ENCODE measurements around the gene PDE4D. TPM values are rescaled to one million over a fixed set of nuclear protein-coding genes. Genes with fewer than 3 reads are reported as not detected.

The PDE4D gene
- total RNA-seq, 1 experiment from 2014 or later, result 3.3 TPM

DNA sequence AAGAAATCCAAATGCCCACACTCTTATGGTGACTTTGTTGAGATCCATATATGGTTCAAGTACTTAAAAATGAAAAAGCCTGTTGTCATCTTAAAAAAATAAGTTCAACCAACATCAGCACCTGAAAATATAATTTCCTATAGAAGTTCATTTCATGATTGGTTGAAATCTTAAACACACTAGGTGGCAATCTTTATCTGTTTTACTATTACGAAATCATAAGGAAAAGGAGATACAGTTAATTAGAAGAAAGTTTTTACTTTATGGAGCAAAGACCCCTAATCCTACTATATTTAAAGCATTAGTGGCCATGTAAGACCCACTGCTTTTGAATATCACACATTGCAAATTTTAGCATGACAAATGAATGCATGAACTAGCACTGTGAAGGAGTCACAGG, 694.7 kb downstream of the PDE4D start:
- Mint-ChIP-seq H3K4me3 (no peak overlapping the region), H3K36me3 (peaks cover 2% of the 10 kb centered on the region), H3K9me3 (peaks cover 11% of the 10 kb centered on the region), H3K27me3 (ENCODE audit: low read depth) (no peaks in the 10 kb centered on the region), H3K4me1 (no peaks in the 10 kb centered on the region), H3K27ac (no peak overlapping the region)
- POLR2A ChIA-PET, result no interaction called here
- CTCF ChIA-PET, result no interaction called here
- ATAC-seq (no peak), DNase-seq (ENCODE audit: low spot score) (no peak)
- TF ChIP-seq, protein P1, sequence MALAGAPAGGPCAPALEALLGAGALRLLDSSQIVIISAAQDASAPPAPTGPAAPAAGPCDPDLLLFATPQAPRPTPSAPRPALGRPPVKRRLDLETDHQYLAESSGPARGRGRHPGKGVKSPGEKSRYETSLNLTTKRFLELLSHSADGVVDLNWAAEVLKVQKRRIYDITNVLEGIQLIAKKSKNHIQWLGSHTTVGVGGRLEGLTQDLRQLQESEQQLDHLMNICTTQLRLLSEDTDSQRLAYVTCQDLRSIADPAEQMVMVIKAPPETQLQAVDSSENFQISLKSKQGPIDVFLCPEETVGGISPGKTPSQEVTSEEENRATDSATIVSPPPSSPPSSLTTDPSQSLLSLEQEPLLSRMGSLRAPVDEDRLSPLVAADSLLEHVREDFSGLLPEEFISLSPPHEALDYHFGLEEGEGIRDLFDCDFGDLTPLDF (CRISPR knock-in tag; IDR thresholded peaks at IDR 0.05), result no peak
- TF ChIP-seq NR3C1 (CRISPR knock-in tag; conservative IDR thresholded peaks at IDR 0.05; ENCODE audit: low read depth) (no peak), FOXP1 (CRISPR knock-in tag; IDR thresholded peaks at IDR 0.05; ENCODE audit: borderline replicate concordance) (no peak), GTF2I (CRISPR knock-in tag; conservative IDR thresholded peaks at IDR 0.05) (no peak), GRHL2 (CRISPR knock-in tag; IDR thresholded peaks at IDR 0.05; ENCODE audit: insufficient replicate concordance, severe bottlenecking) (no peak), NFYB (CRISPR knock-in tag; conservative IDR thresholded peaks at IDR 0.05; ENCODE audit: low read depth) (no peak), TCF7 (CRISPR knock-in tag; IDR thresholded peaks at IDR 0.05; ENCODE audit: low read depth) (no peak), ZNF263 (CRISPR knock-in tag; IDR thresholded peaks at IDR 0.05; ENCODE audit: low read depth) (no peak)
- TF ChIP-seq, protein P2, sequence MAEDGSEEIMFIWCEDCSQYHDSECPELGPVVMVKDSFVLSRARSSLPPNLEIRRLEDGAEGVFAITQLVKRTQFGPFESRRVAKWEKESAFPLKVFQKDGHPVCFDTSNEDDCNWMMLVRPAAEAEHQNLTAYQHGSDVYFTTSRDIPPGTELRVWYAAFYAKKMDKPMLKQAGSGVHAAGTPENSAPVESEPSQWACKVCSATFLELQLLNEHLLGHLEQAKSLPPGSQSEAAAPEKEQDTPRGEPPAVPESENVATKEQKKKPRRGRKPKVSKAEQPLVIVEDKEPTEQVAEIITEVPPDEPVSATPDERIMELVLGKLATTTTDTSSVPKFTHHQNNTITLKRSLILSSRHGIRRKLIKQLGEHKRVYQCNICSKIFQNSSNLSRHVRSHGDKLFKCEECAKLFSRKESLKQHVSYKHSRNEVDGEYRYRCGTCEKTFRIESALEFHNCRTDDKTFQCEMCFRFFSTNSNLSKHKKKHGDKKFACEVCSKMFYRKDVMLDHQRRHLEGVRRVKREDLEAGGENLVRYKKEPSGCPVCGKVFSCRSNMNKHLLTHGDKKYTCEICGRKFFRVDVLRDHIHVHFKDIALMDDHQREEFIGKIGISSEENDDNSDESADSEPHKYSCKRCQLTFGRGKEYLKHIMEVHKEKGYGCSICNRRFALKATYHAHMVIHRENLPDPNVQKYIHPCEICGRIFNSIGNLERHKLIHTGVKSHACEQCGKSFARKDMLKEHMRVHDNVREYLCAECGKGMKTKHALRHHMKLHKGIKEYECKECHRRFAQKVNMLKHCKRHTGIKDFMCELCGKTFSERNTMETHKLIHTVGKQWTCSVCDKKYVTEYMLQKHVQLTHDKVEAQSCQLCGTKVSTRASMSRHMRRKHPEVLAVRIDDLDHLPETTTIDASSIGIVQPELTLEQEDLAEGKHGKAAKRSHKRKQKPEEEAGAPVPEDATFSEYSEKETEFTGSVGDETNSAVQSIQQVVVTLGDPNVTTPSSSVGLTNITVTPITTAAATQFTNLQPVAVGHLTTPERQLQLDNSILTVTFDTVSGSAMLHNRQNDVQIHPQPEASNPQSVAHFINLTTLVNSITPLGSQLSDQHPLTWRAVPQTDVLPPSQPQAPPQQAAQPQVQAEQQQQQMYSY (CRISPR knock-in tag; IDR thresholded peaks at IDR 0.05), result no peak
- TF ChIP-seq, protein P3, sequence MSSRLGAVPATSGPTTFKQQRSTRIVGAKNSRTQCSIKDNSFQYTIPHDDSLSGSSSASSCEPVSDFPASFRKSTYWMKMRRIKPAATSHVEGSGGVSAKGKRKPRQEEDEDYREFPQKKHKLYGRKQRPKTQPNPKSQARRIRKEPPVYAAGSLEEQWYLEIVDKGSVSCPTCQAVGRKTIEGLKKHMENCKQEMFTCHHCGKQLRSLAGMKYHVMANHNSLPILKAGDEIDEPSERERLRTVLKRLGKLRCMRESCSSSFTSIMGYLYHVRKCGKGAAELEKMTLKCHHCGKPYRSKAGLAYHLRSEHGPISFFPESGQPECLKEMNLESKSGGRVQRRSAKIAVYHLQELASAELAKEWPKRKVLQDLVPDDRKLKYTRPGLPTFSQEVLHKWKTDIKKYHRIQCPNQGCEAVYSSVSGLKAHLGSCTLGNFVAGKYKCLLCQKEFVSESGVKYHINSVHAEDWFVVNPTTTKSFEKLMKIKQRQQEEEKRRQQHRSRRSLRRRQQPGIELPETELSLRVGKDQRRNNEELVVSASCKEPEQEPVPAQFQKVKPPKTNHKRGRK (CRISPR knock-in tag; IDR thresholded peaks at IDR 0.05; ENCODE audit: borderline replicate concordance), result no peak
- TF ChIP-seq, protein P4, sequence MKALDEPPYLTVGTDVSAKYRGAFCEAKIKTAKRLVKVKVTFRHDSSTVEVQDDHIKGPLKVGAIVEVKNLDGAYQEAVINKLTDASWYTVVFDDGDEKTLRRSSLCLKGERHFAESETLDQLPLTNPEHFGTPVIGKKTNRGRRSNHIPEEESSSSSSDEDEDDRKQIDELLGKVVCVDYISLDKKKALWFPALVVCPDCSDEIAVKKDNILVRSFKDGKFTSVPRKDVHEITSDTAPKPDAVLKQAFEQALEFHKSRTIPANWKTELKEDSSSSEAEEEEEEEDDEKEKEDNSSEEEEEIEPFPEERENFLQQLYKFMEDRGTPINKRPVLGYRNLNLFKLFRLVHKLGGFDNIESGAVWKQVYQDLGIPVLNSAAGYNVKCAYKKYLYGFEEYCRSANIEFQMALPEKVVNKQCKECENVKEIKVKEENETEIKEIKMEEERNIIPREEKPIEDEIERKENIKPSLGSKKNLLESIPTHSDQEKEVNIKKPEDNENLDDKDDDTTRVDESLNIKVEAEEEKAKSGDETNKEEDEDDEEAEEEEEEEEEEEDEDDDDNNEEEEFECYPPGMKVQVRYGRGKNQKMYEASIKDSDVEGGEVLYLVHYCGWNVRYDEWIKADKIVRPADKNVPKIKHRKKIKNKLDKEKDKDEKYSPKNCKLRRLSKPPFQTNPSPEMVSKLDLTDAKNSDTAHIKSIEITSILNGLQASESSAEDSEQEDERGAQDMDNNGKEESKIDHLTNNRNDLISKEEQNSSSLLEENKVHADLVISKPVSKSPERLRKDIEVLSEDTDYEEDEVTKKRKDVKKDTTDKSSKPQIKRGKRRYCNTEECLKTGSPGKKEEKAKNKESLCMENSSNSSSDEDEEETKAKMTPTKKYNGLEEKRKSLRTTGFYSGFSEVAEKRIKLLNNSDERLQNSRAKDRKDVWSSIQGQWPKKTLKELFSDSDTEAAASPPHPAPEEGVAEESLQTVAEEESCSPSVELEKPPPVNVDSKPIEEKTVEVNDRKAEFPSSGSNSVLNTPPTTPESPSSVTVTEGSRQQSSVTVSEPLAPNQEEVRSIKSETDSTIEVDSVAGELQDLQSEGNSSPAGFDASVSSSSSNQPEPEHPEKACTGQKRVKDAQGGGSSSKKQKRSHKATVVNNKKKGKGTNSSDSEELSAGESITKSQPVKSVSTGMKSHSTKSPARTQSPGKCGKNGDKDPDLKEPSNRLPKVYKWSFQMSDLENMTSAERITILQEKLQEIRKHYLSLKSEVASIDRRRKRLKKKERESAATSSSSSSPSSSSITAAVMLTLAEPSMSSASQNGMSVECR (CRISPR knock-in tag; IDR thresholded peaks at IDR 0.05; ENCODE audit: borderline replicate concordance), result no peak

DNA sequence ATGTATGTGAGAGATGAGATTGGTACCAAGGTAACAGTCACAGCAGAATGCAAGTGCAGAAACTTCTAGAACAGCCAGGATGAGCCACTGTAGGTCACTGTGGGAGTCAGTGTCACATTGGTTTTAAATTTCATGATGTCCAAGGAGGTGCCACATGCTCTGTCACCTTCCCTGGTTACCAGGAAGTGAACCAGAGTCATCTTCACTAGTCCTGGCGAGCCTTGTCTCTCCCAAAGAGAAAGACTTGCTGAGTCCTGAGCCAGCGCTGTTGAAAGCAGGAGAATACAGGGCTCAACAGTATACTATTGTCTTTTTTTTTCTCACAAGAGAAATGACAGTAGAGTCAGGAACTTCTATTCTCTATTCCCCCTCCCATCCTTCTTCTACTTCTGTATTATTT, 695.2 kb downstream of the PDE4D start:
- ATAC-seq (no peak), DNase-seq (ENCODE audit: low spot score) (no peak)
- ChIA-PET CTCF (no interaction called here), POLR2A (no interaction called here)
- H3K9me3 Mint-ChIP-seq, result peaks cover 11% of the 10 kb centered on the region
- H3K4me3 Mint-ChIP-seq, result no peak overlapping the region
- H3K27me3 Mint-ChIP-seq (ENCODE audit: low read depth), result no peaks in the 10 kb centered on the region
- no peaks in the 10 kb centered on the region for H3K4me1 Mint-ChIP-seq
- H3K27ac Mint-ChIP-seq, result no peak overlapping the region
- H3K36me3 Mint-ChIP-seq, result peaks cover 2% of the 10 kb centered on the region
- TF ChIP-seq EMX1 (CRISPR knock-in tag; IDR thresholded peaks at IDR 0.05) (no peak), ZNF423 (CRISPR knock-in tag; IDR thresholded peaks at IDR 0.05) (no peak), ZNF671 (CRISPR knock-in tag; IDR thresholded peaks at IDR 0.05) (no peak), ZNF416 (CRISPR knock-in tag; IDR thresholded peaks at IDR 0.05) (no peak), CREB1 (CRISPR knock-in tag; IDR thresholded peaks at IDR 0.05) (no peak), OVOL2 (CRISPR knock-in tag; IDR thresholded peaks at IDR 0.05; ENCODE audit: borderline replicate concordance) (no peak), PRRX2 (CRISPR knock-in tag; IDR thresholded peaks at IDR 0.05) (no peak), FOXK1 (CRISPR knock-in tag; IDR thresholded peaks at IDR 0.05) (no peak), CBFB (CRISPR knock-in tag; IDR thresholded peaks at IDR 0.05; ENCODE audit: low read depth) (no peak)
- TF ChIP-seq, protein P5, sequence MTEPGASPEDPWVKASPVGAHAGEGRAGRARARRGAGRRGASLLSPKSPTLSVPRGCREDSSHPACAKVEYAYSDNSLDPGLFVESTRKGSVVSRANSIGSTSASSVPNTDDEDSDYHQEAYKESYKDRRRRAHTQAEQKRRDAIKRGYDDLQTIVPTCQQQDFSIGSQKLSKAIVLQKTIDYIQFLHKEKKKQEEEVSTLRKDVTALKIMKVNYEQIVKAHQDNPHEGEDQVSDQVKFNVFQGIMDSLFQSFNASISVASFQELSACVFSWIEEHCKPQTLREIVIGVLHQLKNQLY (CRISPR knock-in tag; IDR thresholded peaks at IDR 0.05), result no peak
- TF ChIP-seq, protein P6, sequence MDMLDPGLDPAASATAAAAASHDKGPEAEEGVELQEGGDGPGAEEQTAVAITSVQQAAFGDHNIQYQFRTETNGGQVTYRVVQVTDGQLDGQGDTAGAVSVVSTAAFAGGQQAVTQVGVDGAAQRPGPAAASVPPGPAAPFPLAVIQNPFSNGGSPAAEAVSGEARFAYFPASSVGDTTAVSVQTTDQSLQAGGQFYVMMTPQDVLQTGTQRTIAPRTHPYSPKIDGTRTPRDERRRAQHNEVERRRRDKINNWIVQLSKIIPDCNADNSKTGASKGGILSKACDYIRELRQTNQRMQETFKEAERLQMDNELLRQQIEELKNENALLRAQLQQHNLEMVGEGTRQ (CRISPR knock-in tag; IDR thresholded peaks at IDR 0.05), result no peak
- TF ChIP-seq, protein P7, sequence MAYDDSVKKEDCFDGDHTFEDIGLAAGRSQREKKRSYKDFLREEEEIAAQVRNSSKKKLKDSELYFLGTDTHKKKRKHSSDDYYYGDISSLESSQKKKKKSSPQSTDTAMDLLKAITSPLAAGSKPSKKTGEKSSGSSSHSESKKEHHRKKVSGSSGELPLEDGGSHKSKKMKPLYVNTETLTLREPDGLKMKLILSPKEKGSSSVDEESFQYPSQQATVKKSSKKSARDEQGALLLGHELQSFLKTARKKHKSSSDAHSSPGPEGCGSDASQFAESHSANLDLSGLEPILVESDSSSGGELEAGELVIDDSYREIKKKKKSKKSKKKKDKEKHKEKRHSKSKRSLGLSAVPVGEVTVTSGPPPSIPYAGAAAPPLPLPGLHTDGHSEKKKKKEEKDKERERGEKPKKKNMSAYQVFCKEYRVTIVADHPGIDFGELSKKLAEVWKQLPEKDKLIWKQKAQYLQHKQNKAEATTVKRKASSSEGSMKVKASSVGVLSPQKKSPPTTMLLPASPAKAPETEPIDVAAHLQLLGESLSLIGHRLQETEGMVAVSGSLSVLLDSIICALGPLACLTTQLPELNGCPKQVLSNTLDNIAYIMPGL (CRISPR knock-in tag; IDR thresholded peaks at IDR 0.05), result no peak
